Thyroid gland (tissue), 4 donors: ENCODE data around the gene KANSL1.

Experiments used
- CTCF ChIP-seq, 6 experiments: fragments of 200-600 bp in 3 of 6; fragments of 450-650 bp in 3 of 6; sonication (generic) in 3 of 6; IDR thresholded peaks; one replicate each; pipeline ENCODE4 v1.5.1; 2016 to 2019; ENCODE audit warnings: antibody characterized with exemption in 6 of 6, mild to moderate bottlenecking in 2 of 6, inconsistent platforms in 1 of 6, moderate library complexity in 1 of 6
- POLR2A ChIP-seq, 2 donors: fragments of 450-650 bp; IDR thresholded peaks; one replicate each; pipeline ENCODE4 v1.6.1; 2017; ENCODE audit warnings: antibody characterized with exemption in 2 of 2, mild to moderate bottlenecking in 2 of 2, moderate library complexity in 1 of 2

- TF ChIP-seq CTCF (IDR thresholded peaks at IDR 0.05) (no peak), POLR2A (IDR thresholded peaks at IDR 0.05) (no peak)
These were observed 151.0 kb downstream of the KANSL1 start for GRCh38 chr17:46042246-46042645.
